Measurements from ENCODE around the gene CDH11.

DNA sequence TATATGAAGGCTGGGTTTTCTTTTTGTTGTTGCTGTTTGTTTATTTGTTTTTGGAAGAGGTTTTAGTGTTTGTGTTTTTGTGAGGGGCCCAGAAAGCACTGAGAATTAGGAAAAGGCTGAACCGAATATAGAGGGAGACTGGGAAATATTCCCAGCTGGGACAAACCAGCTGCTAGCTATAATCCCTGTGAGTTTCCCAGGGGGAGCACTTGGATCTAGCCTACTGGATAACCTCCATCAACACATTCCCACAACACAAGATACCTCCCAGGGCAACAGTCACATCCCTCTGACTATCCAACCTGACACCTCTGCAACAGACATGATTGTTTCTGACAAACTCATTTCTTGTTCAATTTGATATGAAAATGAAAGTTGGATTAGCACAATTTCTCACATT, 16.7 kb downstream of the CDH11 start:
- TF ChIP-seq, protein P1, sequence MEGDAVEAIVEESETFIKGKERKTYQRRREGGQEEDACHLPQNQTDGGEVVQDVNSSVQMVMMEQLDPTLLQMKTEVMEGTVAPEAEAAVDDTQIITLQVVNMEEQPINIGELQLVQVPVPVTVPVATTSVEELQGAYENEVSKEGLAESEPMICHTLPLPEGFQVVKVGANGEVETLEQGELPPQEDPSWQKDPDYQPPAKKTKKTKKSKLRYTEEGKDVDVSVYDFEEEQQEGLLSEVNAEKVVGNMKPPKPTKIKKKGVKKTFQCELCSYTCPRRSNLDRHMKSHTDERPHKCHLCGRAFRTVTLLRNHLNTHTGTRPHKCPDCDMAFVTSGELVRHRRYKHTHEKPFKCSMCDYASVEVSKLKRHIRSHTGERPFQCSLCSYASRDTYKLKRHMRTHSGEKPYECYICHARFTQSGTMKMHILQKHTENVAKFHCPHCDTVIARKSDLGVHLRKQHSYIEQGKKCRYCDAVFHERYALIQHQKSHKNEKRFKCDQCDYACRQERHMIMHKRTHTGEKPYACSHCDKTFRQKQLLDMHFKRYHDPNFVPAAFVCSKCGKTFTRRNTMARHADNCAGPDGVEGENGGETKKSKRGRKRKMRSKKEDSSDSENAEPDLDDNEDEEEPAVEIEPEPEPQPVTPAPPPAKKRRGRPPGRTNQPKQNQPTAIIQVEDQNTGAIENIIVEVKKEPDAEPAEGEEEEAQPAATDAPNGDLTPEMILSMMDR (IDR thresholded peaks at IDR 0.05; ENCODE audit: low read length) = no peak
- TF ChIP-seq EZH2 (IDR thresholded peaks at IDR 0.05; ENCODE audit: borderline replicate concordance, low read length) = no peak
